ENCODE measurements around the gene DYRK2. TPM values are rescaled to one million over a fixed set of nuclear protein-coding genes. Genes with fewer than 3 reads are reported as not detected.

The DYRK2 gene
- total RNA-seq, 3 donors from 2014 or later (not counting 1 experiment from before 2014, with no cell fraction given): 88.1 to 108 (median 108) TPM

DNA sequence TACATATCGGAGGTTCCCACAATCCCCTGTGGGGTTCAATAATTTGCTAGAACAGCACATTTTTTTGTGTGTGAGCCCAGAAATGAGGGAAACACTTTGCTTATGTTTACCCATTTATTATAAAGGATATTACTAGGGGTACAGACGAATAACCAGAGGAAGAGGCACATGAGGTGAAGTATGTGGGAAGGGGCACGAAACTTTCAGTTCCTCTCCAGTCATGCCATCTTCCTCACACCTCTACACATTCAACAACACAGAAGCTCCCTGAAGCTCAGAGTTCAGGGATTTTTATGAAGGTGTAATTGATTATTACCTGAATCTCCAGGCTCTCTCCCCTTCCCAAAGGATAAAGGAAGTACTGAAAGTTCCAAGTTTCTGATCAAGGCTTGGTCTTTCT, 30.2 kb upstream of the DYRK2 start:
- ATAC-seq (no peak), DNase-seq (no peak)
- intact Hi-C loops (cut with micrococcal nuclease): no loop called here
- Histone ChIP-seq H3K36me3 (ENCODE audit: control insufficient read depth, insufficient read depth, low read length) (no peaks in the 10 kb centered on the region), H3K27me3 (ENCODE audit: control insufficient read depth, insufficient read depth, low read length) (no peaks in the 10 kb centered on the region), H3K4me1 (ENCODE audit: control insufficient read depth, insufficient read depth, low read length) (no peaks in the 10 kb centered on the region), H3K9me3 (ENCODE audit: control insufficient read depth, insufficient read depth, low read length) (no peaks in the 10 kb centered on the region), H3K27ac (ENCODE audit: low read length) (no peak overlapping the region), H3K4me3 (ENCODE audit: low read length) (no peak overlapping the region)
- Mint-ChIP-seq H3K4me1 (no peaks in the 10 kb centered on the region), H3K36me3 (no peaks in the 10 kb centered on the region), H3K4me3 (no peak overlapping the region), H3K27ac (no peak overlapping the region), H3K9me3 (no peaks in the 10 kb centered on the region), H3K27me3 (ENCODE audit: low read depth in 2 of 2) (no peaks in the 10 kb centered on the region)
- WGBS (ENCODE audit: insufficient coverage): 83% methylated on average over 1 of the region's 3 CpGs
- no peak for TF ChIP-seq CTCF (IDR thresholded peaks at IDR 0.05)

DNA sequence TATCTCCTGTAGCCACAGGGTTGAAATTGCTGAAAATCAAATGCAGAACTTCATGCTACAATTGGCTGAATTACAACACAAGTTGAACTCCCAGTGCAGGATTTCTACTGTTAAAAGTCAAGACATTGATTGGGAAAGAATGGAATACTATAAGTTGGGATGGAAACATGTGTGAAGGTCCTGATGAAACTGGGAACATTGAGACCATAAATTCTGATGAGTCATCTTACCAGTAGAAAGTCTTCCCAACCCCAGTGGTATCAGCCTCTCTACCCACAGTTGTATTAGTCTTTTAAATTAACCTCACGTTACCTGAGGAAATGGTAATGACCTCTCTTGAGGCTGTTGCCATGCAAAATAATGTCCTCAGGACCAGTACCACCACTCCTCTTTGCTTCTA, 27.4 kb upstream of the DYRK2 start:
- H3K27ac ChIP-seq (ENCODE audit: low read length): no peak overlapping the region
- H3K4me3 ChIP-seq (ENCODE audit: low read length): no peak overlapping the region
- H3K4me1 ChIP-seq (ENCODE audit: control insufficient read depth, insufficient read depth, low read length): no peaks in the 10 kb centered on the region
- no peaks in the 10 kb centered on the region for H3K9me3 ChIP-seq (ENCODE audit: control insufficient read depth, insufficient read depth, low read length)
- H3K27me3 ChIP-seq (ENCODE audit: control insufficient read depth, insufficient read depth, low read length): no peaks in the 10 kb centered on the region
- intact Hi-C loops (cut with micrococcal nuclease): no loop called here
- no peaks in the 10 kb centered on the region for H3K36me3 Mint-ChIP-seq
- 100% methylated on average over 1 of the region's 1 CpG for WGBS (ENCODE audit: insufficient coverage)
- H3K27ac Mint-ChIP-seq: no peak overlapping the region
- ATAC-seq (no peak), DNase-seq (no peak)
- H3K9me3 Mint-ChIP-seq: no peaks in the 10 kb centered on the region
- H3K4me1 Mint-ChIP-seq: peaks cover 5 to 6% of the 10 kb centered on the region in 2 donors
- no peak for TF ChIP-seq CTCF (IDR thresholded peaks at IDR 0.05)
- no peak overlapping the region for H3K4me3 Mint-ChIP-seq
- no peaks in the 10 kb centered on the region for H3K36me3 ChIP-seq (ENCODE audit: control insufficient read depth, insufficient read depth, low read length)
- no peaks in the 10 kb centered on the region for H3K27me3 Mint-ChIP-seq (ENCODE audit: low read depth in 2 of 2)

DNA sequence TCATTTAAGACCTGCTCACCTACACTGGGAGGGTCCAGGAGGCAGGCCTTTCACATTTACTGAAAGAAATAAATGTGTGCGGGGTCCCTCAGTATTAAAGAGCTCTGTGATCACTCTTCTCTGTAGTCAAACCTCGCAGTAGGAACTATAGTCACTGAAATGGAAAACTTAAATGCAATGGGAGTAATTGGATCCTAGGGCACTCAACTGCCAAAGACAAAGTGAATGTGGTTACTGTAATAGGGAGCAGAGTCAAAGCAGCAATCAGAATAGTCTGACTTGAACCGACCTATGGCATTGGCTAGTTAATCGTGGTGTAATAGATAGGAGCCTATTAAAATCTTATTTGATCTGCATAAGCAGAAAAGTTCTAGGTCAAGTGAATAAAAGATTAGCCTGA, 26.6 kb upstream of the DYRK2 start:
- no peaks in the 10 kb centered on the region for H3K27me3 ChIP-seq (ENCODE audit: control insufficient read depth, insufficient read depth, low read length)
- TF ChIP-seq CTCF (IDR thresholded peaks at IDR 0.05): no peak

GRCh38 chr12:67623259-67623658, 25.3 kb upstream of the DYRK2 start:
- Mint-ChIP-seq H3K4me3 (no peak overlapping the region), H3K4me1 (peaks cover 8 to 14% of the 10 kb centered on the region in 2 donors), H3K36me3 (no peaks in the 10 kb centered on the region), H3K27ac (no peak overlapping the region), H3K9me3 (no peaks in the 10 kb centered on the region), H3K27me3 (ENCODE audit: low read depth in 2 of 2) (no peaks in the 10 kb centered on the region)
- intact Hi-C loops (cut with micrococcal nuclease): no loop called here
- Histone ChIP-seq H3K4me1 (ENCODE audit: control insufficient read depth, insufficient read depth, low read length) (peaks cover 2% of the 10 kb centered on the region), H3K4me3 (ENCODE audit: low read length) (no peak overlapping the region), H3K27ac (ENCODE audit: low read length) (no peak overlapping the region), H3K9me3 (ENCODE audit: control insufficient read depth, insufficient read depth, low read length) (no peaks in the 10 kb centered on the region), H3K36me3 (ENCODE audit: control insufficient read depth, insufficient read depth, low read length) (no peaks in the 10 kb centered on the region), H3K27me3 (ENCODE audit: control insufficient read depth, insufficient read depth, low read length) (no peaks in the 10 kb centered on the region)
- ATAC-seq (no peak), DNase-seq (no peak)
- 82% methylated on average over 3 of the region's 3 CpGs for whole genome bisulfite sequencing (ENCODE audit: insufficient coverage)
- no peak for TF ChIP-seq CTCF (IDR thresholded peaks at IDR 0.05)

More for the DNA sequence above, 26.6 kb upstream of the DYRK2 start:
- no peak overlapping the region for H3K4me3 Mint-ChIP-seq
- H3K36me3 Mint-ChIP-seq: no peaks in the 10 kb centered on the region
- H3K9me3 ChIP-seq (ENCODE audit: control insufficient read depth, insufficient read depth, low read length): no peaks in the 10 kb centered on the region
- DNase-seq (no peak), ATAC-seq (no peak)
- H3K4me1 Mint-ChIP-seq: peaks cover 6 to 9% of the 10 kb centered on the region in 2 donors
- no peaks in the 10 kb centered on the region for H3K36me3 ChIP-seq (ENCODE audit: control insufficient read depth, insufficient read depth, low read length)
- intact Hi-C loops (cut with micrococcal nuclease): no loop called here
- no peak overlapping the region for H3K27ac ChIP-seq (ENCODE audit: low read length)
- WGBS (ENCODE audit: insufficient coverage): 98% methylated on average over 4 of the region's 4 CpGs
- H3K4me1 ChIP-seq (ENCODE audit: control insufficient read depth, insufficient read depth, low read length): peaks cover under 1% of the 10 kb centered on the region
- H3K27me3 Mint-ChIP-seq (ENCODE audit: low read depth in 2 of 2): no peaks in the 10 kb centered on the region
- no peaks in the 10 kb centered on the region for H3K9me3 Mint-ChIP-seq
- no peak overlapping the region for H3K27ac Mint-ChIP-seq
- no peak overlapping the region for H3K4me3 ChIP-seq (ENCODE audit: low read length)
